Hematopoietic multipotent progenitor cell treated with erythropoietin and hydrocortisone succinate and interleukin-3 and kit ligand, for 15 days (in vitro differentiated cells): ENCODE results near the gene NOTCH2.

ENCODE experiments used
- DNase-seq: peaks from one replicate; pipeline ENCODE4 v3.0.0-alpha.2; 2015; ENCODE audit warnings: low spot score

NOTCH2 gene

DNA sequence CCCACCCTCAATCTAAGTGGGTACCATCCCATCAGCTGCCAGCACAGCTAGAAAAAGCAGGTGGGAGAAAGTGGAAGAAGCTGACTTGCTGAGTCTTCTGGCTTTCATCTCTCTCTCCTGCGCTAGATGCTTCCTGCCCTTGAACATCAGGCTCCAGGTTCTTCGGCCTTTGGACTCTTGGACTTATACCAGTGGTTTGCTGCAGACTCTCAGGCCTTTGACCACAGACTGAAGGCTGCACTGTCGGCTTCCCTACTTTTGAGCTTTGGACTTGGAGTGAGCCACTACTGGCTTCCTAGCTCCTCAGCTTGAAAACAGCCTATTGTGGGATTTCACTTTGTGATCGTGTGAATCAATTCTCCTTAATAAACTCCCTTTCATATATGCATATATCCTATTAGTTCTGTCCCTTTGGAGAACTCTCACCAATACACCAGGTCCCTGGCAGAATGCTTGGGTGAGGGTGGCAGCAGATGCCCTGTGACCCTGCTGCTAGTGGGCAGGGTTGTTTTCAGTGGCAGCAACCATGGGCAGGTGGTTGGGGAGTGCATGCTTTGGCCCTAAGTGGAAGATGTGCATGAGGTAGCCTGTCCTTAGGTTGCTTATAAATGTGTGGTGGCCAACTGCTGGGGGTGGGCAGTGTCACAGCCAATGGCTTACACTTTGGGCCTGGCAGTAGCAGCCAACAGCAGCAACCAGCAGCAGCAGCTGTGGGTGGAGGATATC lies 162.4 kb downstream of the NOTCH2 start:
- no peak for DNase-seq

- DNase-seq: no peak
These were observed 166.0 kb downstream of the NOTCH2 start for GRCh38 chr1:119903443-119903835.

DNA sequence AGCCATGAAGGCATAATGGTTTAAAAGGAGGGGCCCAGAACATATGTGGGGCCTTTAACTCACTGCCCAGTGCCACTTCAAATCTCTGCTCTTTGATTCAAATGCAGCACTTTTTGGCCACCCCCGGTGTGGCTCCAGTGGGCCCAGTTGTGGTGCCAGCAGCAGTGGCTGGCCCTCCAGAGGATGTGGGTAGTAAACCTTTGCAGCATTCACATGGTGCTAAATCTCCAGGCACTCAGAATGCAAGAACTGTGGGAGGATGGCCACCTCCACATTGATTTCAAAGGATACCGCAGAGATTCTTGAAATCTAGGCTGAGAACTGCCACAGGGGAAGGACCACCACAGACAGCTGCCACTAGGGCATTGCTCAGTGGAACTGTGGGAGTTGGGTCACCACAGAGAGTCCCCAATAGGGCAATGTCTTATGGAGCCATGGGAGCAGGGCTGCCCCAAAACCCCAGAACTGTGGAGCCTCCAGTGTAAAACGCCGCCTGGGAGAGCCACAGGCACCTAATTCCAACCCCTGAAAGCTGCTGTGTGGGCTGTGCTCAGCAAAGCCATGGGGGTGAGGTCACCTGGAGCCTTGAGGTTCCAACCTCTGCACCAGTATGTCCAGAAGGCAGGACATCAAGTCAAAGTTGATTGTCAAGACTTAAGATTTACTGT lies 166.6 kb downstream of the NOTCH2 start:
- DNase-seq: no peak

DNA sequence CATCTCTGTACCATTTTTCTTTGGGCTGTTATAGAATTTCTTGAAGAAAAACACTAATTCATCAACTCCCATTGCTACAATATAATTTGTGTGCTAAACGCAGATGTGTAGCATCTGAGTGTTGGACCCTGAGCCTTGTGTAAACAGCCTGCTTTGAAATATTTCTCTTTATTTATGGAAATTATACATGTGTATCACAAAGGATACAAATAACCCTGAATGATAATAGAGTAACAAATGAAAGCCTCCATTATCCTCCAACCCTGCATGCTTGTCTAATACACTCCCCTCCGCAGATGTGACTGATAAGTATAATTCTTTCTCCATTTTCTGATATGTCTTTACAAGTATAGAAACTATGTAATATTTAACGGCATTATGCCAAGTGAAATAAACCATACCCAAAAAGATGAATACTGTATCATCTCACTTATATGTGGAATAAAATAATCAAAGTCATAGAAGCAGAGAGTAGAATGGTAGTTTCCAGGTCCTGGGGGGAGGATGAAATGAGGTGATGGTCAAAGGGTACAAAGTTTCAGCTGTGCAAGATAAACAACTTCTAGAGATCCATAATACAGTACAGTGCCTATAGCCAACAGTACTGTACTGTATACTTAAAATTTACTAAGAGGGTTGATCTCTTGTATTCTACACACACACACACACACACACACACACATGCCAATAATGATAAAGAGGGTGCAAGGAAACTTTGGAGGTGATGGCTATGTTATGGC lies 170.3 kb downstream of the NOTCH2 start:
- DNase-seq: no peak

DNA sequence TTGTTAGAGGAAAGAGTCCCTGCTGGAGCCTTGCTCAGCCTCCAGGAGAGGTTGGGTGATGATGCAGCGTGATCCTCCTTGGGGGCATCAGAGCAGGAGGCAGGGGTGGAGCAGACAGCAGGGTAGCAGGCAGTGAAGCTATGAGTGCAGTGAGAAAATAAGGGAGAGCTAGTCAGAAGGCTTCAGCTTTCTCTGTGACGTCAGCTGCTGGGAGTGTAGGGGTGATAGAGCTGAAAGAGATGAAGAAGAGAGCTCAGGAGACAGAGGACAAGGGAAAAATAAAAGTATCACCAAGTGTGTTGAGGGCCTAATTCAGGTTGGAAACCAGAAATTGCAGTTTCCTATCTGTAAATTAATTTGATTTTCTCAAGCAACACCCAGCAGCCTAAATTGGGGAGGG lies 170.9 kb downstream of the NOTCH2 start:
- no peak for DNase-seq

DNA sequence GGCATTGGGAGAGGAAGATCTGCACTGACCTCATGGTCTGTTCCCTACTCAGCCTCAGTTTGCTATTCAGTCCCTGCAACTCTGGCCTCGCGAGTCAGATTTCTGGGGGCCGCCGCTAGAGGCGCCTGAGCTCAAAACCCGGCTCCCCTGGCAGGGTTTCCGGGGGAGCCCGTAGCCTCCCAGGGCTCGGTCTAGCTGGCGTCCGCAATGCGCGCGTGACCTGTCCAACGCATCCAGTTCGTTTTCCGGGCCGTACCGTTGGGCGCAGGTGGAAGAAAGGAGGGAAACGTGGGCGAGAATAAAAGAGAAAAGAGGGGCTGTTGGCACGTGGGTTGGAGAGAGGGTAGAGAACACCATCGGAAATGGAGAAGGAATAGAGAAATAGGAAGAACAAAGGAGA lies 173.2 kb downstream of the NOTCH2 start, which contains the start of gene ADAM30:
TSS of gene ADAM30 (minus strand) at position 213 of the 400 bp plus-strand sequence. CDS start at position 34, 179 bp downstream.
- no peak for DNase-seq

GRCh38 chr1:119895102-119895501 lies 174.4 kb downstream of the NOTCH2 start:
- DNase-seq: no peak

DNA sequence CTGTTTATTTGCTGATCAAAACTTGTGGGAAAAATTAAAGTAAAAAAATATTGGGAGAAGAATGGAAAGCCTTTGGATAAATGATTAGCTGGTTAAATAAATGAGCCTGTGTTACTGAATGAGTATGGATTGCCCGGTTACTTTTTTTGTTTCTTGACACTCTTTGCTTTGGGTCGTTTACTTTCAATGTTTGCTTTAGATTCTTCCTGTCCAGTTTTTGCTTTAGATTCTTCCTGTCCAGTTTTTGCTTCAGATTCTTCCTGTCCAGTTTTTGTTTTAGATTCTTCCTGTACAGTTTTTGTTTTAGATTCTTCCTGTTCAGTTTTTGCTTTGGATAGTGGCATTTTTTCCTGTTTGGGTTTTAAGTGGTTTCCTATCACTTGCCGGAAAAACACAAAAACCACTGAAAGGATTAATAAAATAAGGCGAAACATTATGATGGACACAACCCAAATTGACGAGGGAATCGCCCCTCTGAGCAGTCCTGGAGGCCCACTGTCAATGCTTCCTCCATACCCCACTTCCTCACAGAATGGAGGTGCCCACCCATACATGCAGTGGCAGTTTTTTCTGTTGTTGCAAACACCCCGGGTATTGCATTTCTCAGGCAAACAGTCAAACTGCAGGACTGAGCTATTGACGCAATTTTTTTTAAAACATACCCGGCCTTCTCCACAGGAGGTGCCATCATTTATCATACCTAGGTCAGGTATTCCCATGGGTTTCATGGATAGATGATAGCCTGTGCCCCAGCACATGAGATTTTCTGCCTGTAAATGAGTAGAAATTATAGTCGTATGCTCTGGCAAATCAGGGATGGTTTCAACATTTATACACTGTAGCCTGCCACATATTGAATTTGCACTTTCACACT lies 175.4 kb downstream of the NOTCH2 start:
- no peak for DNase-seq

GRCh38 chr1:119893238-119893791 lies 176.1 kb downstream of the NOTCH2 start:
- DNase-seq: no peak

- DNase-seq: no peak
These were observed 178.1 kb downstream of the NOTCH2 start for GRCh38 chr1:119891386-119891785.

DNA sequence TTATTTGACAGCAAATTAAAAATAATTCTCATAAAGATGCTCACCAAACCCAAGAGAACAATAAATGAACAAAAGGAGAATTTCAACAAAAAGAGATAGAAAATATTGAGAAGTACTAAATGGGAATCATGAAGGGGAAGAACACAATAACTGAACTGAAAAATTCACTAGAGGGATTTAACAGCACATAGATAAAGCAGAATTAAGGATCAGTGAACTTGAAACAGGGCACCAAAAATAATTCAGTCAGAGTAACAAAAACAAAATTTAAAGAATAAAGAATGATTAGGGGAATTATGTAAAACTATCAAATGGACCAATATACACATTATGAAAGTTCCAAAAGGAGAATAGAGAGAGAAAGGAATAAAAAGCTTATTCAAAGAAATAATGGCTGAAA lies 181.0 kb downstream of the NOTCH2 start:
- DNase-seq: no peak

DNA sequence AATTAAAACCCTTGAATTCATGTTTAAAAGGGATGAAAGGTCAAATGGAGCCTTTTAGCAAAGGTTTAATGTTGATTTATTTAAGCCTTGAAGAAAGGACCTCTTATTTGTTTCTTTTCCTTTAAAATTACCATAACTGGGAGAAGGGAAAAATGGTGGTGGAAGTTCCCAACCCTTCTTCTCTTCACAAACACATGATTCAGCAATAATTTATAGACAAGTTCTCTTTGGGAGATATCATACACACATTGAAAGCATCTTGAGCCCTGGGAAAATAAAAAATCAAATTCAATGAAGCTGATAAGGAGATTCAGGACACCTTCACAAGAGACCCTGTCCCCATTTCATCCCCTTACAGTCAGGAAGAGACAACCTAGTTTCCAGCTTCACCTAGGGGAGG lies 182.0 kb downstream of the NOTCH2 start:
- DNase-seq: no peak

- DNase-seq: peak; percentile 60
These were observed 183.3 kb downstream of the NOTCH2 start for GRCh38 chr1:119885903-119886783.

GRCh38 chr1:119884711-119885110 lies 184.8 kb downstream of the NOTCH2 start:
- no peak for DNase-seq

DNA sequence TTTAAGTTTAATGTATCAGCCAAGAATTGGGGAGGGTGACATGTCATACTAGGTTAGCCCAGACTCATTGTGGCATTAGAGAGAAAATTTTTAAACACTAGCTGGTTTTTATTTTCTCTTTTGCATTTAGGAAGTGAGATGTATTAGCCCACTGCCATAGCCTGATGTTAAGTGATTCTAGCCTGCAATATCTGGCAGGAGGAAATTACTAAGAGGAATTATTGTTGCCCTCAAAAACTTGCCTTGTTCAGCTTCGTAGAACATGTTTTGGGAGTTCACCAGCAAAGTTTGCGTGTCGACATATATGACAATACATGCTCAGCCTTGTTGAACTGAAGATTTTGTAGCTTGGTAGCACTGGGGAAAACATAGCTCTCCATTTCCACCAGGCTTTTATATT lies 185.6 kb downstream of the NOTCH2 start:
- DNase-seq: no peak

- DNase-seq: no peak
These were observed 187.1 kb downstream of the NOTCH2 start for GRCh38 chr1:119882132-119883049.

- no peak for DNase-seq
These were observed 189.7 kb downstream of the NOTCH2 start for GRCh38 chr1:119879510-119880434.

- DNase-seq: no peak
These were observed 191.3 kb downstream of the NOTCH2 start for GRCh38 chr1:119878171-119878570.
